22Rv1 (cell line): Measurements from ENCODE around the gene TMEM200A.

ENCODE experiments used
- CTCF ChIP-seq: fragments of 450-650 bp; IDR thresholded peaks from 2 replicates; pipeline ENCODE4 v1.5.1; 2017; ENCODE audit warnings: mild to moderate bottlenecking
- ZFX ChIP-seq: fragments of 450-650 bp; IDR thresholded peaks from 2 replicates; pipeline ENCODE4 v1.6.1; 2017; ENCODE audit warnings: antibody characterized with exemption, borderline replicate concordance

- TF ChIP-seq CTCF (no peak), ZFX (no peak)
These were observed 7.0 kb downstream of the TMEM200A start for GRCh38 chr6:130372786-130373185.
